COLO668 (cell line): ENCODE data around the gene ADRM1.

Experiments
- DNase-seq: peaks from one replicate; lab custom pipeline; 2025; ENCODE audit not compliant: unreplicated experiment; lab: John Stamatoyannopoulos, UW

The ADRM1 gene

DNA sequence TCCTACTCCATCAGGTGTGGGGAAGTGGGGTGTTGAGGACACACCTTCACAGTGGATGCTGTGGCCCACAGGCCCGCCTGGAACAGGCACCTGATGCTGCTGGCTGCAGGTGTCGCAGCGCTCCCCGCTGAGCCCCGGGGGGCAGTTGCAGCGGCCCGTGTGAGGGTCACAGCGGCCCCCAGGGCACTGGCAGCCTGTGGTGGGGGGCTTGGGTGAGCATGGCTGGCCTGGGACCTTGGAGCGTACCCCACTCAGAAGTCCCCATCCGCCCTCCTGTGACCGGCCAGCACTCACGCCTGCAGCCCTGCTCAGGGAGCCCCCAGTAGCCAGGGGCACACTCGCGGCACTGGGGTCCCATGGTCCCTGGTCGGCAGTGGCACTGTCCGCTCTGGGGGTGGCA lies 19.2 kb downstream of the ADRM1 start:
- no peak for DNase-seq

DNA sequence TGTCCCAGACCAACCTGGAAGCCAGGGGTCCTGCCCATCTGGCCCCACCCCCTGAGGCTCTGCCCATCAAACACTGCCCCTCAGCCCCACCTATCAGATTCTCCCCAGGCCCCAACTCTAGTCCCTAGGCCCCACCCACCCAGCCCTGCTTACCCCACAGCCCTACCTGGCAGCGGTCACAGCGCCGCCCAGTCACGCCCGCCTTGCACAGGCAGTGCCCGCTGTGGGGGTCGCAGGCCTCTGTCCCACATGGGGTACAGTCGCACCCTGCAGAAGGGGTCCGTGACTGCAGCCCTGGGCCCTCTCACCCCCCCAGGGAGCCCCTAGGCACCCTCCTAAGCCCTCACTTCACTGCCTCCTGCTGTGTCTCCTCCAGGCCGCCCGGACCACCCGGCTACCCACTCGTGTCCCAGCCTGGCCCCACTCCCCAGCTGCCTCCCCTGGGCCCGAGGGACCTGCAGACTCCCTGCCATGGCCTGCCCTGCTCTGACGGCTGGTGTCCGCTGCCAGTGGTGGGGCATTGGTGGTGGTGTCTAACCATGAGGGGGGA lies 19.8 kb downstream of the ADRM1 start:
- DNase-seq: no peak

DNA sequence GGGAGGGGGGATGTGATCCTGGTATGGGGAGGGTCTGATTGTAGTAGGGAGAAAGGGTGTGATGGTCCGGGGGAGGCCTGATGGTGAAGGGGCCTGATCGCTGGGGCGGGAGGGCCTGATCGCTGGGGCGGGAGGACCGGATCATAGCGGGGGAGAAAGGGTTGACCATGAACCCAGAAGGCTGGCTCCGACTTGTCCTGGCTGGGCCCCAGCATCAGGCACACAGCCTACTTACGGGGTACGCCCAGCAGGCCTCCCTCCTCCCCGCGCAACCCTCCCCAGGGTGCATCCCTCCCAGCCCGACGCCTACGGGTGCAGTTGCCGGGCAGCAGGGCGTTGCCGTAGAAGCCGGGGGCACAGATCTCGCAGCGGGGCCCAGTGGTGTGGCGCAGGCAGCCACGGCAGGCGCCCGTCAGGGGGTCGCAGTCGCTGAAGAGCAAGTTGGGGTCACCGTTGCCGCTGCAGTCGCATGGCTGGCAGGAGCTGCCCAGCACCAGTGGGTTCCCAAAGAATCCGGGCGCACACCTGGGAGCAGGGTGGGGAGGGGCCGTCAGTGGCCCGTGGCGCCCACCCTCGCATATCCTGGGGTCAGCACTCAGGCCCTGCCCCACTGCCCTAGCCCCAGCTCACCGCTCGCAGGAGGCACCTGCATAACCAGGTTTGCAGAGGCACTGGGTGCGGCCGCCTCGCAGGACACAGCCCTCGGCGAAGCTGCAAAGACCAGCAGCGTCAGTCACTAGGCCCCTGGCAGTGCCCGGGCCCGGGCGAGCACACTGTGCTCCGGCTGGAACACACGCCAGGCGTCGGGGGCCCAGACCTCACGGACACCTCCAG lies 20.6 kb downstream of the ADRM1 start:
- no peak for DNase-seq

DNA sequence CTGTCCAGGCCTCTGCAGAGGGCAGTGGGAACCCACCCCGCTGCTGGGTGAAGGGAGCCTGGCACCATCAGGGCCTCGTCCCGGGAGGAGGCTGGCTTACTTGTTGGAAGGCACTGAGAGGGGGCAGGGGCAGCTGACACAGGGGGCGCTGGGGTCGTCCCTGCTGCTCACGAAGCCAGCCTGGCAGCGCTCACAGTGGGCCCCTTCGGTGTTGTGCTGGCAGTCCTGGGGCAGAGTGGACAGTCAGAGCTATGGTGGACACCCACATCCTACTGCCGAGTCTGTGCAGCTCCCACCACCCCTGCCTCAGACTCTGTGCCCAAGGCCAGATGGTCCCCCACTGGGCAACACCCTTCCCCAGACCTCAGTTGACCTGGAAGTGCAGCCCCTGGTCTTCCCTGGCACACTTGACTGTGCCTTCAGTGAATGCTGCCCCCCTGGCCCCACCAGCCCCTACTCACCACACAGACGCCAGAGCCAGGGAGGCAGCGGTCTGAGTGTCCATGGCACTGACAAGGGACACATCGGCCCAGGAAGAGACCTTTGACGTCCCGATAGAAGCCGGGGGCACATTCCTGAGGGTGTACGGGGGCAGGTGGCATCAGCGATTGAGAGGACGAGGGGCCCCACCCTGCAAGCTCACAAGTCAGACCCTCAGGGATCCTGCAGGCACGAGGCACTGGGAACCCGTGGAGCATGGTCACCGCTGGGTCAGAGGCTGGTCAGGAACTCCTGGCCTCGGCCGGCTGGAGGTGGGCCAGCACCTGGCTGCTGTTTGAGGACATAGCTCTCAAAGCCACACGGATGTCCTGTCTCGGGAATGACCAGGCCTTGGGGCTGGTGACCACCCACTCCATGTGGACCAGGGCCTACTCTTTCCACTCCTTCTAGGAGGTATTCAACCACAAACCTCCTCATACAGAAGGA lies 21.4 kb downstream of the ADRM1 start:
- no peak for DNase-seq

DNA sequence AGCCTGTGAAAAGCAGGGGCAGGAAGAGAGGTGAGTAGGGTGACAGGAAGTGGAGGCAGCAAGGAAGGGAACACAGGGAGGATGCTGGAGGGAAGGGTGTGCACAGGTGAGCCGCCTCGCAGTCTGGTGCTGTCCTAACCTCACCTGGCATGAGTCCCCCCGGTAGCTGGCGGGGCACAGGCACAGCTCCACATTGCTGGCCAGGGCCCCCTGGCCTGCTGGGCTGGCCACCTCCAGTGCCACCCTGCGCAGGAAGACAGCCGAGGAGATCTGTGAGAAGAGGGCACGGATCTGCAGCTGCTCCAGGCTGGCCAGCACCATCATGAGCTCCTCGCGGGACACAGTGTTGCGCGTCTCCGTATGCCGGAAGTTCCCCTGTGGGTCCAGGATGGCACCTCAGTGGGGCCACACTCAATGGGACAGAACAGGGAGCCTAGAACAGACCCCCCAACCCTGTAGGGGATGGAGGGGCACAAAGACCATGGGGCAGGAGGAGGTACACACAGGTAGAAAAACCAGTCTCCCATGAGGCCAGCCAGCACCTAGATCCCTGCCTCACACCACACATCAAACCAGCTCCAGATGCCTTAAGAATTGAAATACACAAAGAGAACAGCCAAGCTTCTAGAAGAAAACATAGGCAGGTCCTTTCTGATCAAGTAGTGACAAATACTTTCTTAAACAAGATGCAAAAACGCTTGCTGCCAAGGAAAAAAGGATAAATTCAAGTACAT lies 22.5 kb downstream of the ADRM1 start:
- DNase-seq: no peak

DNA sequence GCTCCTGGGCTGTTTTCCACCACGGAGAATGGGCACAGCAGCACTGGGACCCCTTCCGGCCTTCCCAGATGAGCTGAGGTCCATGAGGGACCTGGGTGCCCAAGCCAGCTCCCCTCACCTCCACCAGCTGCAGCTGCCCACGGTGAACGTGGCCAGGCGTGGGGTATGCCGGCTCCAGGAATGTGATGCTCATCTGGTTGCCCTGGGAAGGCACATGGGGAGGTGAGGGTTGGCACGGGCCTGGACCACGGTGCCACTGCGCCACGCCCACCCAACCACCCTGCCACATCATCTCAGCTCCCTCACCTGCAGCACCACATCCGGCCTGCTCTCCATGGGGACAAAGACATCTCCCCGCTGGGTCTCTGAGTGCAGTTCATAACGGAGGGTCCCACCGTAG lies 23.8 kb downstream of the ADRM1 start:
- DNase-seq: no peak

DNA sequence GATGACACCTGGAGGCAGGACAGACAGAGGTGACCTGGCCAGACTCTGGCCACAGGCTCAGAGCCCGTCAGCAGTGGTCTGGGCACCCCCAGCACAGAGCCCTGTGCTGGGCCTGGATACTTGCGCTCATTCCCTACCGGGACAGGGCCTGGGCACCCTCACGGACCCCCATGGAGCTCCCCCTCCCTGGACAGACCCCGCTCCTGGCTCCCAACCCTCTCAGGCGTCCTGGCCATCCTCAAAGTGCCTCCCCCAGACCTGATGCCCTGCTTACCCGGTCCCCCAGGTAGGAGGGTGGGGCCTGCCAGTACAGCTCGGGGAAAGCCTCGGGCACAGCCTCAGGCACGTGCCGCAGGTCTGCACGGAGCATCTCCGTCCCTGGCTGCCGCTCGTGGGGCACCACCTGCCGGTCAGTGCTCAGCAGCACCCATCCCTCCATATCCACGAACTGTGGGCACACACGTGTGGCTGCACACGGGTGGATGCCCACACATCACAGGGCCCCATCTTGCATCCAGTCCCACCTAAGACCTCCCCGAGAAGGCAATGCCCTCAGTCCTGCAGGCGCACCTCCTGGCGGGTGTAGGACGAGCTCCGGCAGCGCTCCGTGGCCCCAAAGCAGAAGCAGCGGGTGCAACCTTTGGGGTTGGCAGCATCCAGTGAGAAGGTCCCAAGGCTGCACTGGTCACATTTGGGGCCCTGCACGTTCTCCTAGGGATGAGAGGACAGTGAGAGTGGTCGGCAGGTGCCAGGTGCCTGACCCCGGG lies 24.3 kb downstream of the ADRM1 start:
- DNase-seq: no peak

DNA sequence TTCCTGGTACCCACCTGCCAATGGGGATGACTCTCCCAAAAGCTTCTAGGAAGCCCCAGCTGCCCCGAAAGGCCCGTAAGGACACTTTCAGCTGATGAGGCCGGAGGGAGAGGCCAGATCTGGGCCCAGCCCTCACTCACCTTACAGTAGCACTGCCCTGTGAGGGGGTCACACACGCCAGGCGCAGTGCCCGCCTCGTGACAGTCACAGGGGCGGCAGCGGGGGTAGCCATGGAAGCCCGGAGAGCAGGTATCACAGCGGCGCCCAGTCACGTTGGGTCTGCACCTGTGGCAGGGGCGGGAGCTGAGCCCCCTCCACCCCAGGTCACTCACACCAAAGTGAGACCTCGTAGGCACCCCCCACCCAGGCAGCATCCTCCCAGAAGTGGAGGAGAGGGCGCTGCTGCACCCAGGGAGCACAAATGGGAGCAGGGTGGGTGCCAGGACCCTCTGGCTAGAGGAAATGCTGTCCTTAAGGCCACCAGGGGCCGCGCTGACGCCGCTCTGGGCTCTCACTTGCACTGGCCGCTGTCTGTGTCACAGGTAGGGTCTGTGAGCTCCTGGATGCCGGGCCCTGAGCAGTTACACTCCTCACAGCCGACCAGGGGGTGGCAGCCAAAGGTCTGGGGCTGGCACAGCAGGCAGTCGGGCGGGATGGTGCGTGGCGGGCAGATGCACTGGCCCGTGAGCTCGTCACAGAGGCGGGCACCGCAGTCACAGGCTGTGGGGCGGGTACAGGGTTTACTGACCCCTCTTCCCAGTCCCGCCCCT lies 25.1 kb downstream of the ADRM1 start:
- DNase-seq: no peak

DNA sequence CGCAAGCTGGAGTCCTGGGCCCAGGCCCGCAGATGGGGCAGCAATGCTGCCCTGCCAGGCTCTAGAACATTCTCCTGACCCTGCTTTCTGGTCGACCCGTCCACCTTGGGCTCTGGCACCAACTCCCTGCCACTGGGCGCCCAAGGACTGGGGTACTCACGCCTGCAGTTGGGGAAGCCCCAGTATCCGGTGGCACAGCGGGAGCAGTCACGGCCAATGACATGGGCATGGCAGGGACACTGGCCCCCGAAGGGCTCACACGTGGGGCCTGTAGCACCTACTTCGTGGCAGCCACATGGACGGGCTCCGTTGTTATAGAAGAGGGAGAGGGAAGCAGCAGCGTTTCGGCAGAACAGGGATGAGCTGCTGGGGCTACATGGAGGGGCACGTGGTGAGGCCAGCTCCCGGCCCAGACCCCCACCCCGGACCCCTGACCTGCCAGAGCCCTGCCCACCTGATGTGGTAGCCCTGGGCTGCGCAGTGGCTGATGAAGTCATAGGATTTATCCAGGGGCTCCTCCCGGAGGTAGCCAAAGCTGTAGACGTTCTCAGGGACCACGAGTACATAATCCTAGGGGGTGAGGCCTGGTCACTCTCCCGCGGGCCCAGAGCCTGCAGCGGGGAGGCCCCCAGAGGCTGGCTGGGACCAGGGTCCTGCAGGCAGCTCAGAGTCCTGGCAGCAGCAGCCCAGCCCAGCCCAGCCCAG lies 26.0 kb downstream of the ADRM1 start:
- DNase-seq: no peak

DNA sequence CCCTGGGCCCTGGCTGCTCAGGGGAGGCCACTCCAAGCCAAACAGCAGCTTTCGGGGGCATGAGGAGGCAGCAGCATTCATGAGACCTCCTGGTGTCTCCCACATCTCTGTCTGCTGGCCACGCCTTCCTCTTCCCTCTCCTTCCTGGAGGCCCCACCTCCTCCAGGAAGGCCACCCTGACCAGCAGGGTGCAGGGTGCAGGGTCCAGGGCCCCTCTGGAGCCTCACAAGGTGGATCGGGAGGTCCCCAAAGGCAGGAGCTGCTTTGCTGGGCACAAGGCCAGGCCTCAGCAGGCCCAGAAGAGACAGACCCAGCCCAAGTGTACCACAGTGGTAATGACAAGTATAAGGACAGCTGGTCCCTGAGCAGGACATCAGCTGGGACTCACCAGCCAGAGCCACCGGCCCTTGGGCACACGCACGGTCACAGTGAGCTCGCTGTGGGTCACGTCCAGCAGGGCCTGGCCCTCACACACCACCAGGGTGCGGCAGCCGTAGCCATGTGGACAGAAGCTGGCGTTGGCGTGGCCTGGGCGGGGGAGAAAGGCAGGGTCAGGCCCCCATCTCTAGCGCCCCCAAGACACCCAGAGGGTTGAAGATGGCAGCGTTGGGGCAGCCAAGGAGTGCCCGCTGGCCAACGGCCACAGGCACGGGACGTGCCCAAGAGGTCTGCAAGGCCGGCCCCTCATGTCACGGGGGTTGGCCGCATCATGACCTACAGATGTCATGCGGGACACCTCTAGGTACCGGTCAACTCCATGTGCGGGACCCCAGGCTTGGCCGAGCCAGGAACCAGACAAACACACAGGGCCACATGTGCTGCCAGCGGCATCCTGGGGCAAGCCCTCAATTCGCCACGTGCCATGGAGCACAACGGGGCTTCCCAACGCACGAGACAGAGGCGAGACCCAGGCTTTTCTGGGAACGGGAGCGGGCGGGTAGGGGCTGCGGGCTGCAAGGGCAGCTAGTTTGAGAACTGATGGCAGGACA lies 26.9 kb downstream of the ADRM1 start:
- no peak for DNase-seq

DNA sequence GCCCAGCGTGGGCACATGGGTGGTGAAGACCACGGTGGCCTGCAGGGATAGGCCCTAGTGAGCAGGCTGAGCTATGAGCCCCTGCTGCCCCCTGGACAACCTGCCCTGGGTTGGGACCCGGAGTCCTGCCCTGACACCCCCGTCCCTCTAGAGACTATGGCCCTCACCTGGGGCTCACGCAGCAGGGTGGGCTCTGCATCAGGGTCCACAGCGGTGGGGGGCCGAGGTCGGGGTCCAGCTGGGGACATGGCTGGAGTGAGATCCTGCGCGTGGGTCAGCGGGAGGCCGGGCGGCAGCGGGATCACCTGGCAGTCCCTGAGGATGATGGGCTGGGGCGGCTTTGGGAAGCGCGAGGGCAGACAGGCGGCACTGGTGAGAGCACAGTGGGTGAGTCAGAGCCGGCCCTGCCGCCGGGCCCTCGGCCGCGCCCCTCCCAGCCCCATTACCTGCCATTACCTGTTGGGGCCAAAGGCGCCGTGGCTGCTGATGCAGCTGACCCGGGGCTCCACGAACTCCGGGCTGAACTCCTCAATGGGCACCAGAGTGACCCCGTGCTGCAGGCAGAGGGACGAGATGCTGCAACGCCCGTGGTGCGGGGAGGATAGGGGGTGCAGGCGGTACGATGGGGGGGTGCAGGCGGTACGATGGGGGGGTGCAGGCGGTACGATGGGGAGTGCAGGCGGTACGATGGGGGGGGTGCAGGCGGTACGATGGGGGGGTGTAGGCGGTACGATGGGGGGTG lies 27.9 kb downstream of the ADRM1 start:
- no peak for DNase-seq

DNA sequence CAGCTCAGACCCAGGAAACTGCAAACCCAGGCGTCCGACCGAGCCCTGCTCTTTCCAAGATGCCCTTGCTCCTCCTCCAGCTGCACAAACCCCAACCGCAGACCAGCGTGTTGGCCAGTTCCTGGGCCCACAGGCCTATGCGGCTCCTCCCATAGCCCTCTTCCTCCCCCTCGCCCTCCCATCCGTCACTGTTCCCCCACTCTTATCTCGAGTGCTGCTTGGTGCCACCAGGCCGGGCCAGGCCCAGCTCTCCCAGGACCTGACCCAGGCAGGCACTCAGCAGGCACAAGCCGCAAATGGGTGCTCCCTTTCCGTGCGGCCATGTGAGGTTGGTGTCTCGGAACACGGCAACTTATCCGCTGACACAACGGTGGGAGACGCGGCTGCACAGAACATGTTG lies 28.6 kb downstream of the ADRM1 start:
- no peak for DNase-seq

DNA sequence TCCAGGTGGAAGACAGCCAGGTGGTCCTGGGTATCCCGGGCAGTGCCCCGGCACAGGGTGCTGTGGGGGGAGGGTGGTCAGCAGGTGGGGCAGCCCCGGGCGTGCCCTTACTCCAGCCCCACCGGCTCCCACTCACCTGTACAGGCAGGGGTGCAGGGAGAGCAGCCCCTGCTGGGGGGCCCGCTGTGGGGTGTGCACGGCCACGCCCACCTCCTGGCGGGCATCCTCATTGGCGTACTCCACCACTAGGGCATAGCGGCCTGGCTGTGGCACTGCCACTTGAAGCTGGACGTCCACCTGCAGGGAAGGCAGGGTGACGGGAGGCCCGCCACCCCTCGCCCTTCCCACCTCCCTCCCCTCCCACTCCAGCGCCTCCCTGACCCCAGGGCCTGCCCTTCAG lies 29.6 kb downstream of the ADRM1 start:
- DNase-seq: no peak

DNA sequence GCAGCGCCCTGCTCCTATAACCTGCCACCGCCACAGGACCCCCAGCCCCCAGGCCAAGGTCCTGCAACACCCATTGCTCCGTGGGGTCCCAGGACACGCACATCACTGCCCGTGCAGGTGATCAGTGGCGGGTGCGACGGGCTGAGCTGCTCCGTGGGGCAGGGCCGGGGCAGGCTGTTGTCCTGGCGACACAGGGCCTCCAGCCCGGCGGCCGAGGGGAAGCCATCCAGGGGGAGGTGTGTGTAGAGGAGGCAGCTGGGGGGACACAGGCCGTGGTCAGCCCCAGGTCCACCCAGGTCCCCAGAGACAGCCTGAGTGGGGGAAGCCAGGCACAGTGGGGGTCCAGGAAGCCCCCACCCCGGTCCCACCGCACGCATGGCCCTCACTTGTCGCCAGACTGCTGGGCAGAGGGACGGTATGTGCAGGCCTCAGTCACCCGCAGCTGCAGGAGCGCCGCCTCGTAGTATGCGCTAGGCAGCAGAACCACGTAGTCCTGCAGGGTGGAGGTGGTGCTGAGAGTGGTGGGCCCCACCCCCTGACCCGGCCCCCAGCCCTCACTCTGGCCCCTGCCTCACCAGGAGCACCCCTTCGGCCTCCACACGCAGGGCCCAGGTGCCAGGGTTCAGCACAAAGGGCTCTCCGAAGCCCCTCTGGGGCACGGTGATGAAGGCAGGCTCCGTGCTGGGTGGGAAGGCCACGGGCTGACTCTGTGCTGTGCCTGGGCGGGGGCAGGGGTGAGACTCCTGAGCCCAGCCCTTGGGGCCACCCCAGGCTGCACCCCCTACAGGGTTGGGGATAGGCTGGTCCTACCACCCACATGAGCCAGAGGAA lies 30.4 kb downstream of the ADRM1 start:
- DNase-seq: no peak

DNA sequence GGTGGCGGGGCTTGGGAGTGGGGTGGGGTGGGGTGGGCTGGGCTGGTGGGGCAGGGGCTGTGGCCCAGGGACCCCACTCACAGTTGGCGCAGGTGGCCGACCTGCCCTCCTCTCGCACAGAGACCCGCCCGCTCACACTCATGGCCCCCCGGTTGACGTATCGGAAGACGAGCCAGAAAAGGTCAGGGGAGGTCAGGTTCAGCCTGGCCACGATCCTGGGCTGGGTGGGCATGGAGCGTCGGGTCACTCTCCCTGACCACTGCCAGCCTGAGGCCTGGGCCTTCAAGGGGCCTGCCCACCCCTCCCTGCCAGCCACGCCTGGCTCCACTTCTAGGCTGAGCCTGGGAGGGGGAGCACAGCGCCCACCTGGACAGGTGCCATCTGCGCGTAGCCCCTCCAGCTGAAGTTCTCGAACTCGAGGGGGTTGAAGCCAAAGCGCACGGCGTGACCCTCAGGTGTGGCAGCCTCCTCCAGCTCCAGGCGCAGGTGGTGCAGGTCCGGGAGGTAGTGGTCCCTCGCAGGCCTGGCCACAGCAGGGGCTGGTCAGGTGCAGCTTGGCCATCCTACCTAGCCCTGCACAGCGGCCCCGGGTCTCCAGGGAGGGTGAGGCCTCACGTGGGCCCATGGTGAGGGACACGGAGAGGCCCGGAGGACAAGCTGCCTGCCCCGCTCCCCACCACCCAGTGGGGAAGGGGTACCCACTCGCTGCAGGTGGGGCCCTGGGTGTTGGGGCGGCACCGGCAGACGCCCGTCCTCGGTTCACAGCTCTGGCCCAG lies 31.2 kb downstream of the ADRM1 start:
- no peak for DNase-seq

DNA sequence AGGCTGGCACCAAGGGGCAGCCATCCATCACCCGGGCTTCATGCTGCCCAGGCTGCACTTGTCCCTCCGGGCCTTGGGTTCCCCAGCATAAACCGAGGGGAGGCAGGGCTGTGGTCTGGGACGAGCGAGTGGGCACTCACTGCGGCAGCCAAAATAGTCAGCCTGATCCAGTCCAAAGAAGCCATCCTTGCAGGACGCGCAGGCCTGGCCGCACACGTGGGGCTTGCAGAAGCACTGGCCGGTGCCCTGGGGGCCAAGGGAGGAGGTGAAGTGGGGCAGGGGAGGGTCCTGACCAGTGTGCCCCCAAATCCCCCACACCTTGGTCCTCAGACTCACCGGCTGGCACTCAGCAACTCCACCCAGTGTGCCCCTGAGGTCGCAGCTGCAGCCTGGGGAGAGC lies 32.1 kb downstream of the ADRM1 start:
- no peak for DNase-seq
